ENCODE data around the gene TNFRSF13B.

DNA sequence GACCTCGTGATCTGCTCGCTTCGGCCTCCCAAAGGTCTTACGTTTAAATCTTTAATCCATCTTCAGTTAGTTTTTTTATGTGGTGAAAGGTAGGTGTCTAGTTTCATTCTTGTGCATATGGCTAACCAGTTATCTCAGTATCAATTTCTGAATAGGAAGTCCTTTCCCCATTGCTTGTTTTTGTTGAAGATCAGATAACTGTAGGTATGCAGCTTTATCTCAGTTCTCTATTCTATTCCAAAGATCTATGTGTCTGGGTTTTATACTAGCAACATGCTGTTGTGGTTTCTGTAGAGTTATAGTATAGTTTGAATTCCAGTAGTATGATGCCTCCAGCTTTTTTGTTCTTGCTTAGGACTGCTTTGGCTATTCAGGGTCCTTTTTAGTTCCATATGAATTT, 65.2 kb downstream of the TNFRSF13B start:
- TF ChIP-seq, protein P1, sequence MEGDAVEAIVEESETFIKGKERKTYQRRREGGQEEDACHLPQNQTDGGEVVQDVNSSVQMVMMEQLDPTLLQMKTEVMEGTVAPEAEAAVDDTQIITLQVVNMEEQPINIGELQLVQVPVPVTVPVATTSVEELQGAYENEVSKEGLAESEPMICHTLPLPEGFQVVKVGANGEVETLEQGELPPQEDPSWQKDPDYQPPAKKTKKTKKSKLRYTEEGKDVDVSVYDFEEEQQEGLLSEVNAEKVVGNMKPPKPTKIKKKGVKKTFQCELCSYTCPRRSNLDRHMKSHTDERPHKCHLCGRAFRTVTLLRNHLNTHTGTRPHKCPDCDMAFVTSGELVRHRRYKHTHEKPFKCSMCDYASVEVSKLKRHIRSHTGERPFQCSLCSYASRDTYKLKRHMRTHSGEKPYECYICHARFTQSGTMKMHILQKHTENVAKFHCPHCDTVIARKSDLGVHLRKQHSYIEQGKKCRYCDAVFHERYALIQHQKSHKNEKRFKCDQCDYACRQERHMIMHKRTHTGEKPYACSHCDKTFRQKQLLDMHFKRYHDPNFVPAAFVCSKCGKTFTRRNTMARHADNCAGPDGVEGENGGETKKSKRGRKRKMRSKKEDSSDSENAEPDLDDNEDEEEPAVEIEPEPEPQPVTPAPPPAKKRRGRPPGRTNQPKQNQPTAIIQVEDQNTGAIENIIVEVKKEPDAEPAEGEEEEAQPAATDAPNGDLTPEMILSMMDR (IDR thresholded peaks at IDR 0.05), result no peak
- no peak for TF ChIP-seq SIN3A (IDR thresholded peaks at IDR 0.05; ENCODE audit: borderline replicate concordance, insufficient read depth, low read depth, low read length)
